ENCODE data around the gene MYO9B. TPM values are rescaled to one million over a fixed set of nuclear protein-coding genes. Genes with fewer than 3 reads are reported as not detected.
A peak's percentile ranks its signal among the peaks of the same experiment; 100 is the strongest.
"Not testable (repeated sequence)": the region's sequence is repeated elsewhere in the genome, so short reads cannot be mapped to it uniquely, and the experiment has no call there.

MYO9B gene
- total RNA-seq, 1 donor from 2014 or later: 30.7 TPM

GRCh38 chr19:17091758-17092333 is 16.3 kb downstream of the MYO9B start:
- Histone ChIP-seq H3K27ac (replicated peaks) (peak overlapping the region; percentile 37), H3K4me3 (no peak overlapping the region)

DNA sequence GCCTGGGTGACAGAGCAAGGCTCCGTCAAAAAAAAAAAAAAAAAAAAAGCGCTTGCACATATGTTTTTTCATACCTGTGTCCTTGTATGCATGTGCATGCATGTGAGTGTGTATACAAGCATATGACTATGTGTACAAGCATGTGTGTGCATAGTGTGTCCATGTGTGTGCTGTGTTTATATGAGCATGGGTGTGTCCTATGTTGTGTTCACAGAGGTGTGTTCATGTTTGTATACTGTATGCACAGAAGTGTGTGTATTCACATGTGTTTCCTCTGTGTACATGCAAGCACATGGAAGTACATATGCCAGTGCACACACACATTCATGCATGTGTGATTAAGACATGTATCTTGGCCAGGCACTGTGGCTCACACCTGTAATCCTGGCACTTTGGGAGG is 17.1 kb downstream of the MYO9B start:
- Histone ChIP-seq H3K27ac (replicated peaks) (no peak overlapping the region), H3K4me3 (no peak overlapping the region), H3K36me3 (no peaks in the 10 kb centered on the region), H3K27me3 (ENCODE audit: low read depth) (no peaks in the 10 kb centered on the region), H3K4me1 (peaks cover 59% of the 10 kb centered on the region), H3K9me3 (replicated peaks) (no peaks in the 10 kb centered on the region)
- intact Hi-C loops (cut with micrococcal nuclease): no loop called here
- no peak for TF ChIP-seq CTCF (IDR thresholded peaks at IDR 0.05; ENCODE audit: borderline replicate concordance)
- DNase-seq: no peak

More at GRCh38 chr19:17091758-17092333, 16.3 kb downstream of the MYO9B start:
- TF ChIP-seq CTCF (IDR thresholded peaks at IDR 0.05; ENCODE audit: borderline replicate concordance): no peak
- Histone ChIP-seq H3K9me3 (replicated peaks) (no peaks in the 10 kb centered on the region), H3K4me1 (peaks cover 53% of the 10 kb centered on the region), H3K27me3 (ENCODE audit: low read depth) (no peaks in the 10 kb centered on the region), H3K36me3 (peaks cover under 1% of the 10 kb centered on the region)
- intact Hi-C loops (cut with micrococcal nuclease): no loop called here
- peak; percentile 57 for DNase-seq

DNA sequence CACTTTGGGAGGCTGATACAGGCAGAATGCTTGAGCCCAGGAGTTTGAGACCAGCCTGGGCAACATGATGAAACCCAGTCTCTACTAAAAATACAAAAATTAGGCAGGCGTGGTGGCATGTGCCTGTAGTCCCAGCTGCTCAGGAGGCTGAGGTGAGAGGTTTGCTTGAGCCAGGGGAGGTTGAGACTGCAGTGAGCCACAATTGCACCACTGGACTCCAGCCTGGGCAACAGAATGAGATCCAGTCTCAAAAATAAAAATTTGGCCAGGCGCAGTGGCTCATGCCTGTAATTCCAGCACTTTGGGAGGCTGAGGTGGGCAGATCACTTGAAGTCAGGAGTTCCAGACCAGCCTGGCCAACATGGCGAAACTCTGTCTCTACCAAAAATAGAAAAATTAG is 19.1 kb downstream of the MYO9B start:
- H3K9me3 ChIP-seq (replicated peaks); DNase-seq; intact Hi-C loops (cut with micrococcal nuclease); H3K36me3 ChIP-seq; H3K4me3 ChIP-seq; H3K27me3 ChIP-seq (ENCODE audit: low read depth): not testable (repeated sequence)
- Histone ChIP-seq H3K27ac (replicated peaks) (peak overlapping the region; percentile 77), H3K4me1 (peaks cover 62% of the 10 kb centered on the region)

DNA sequence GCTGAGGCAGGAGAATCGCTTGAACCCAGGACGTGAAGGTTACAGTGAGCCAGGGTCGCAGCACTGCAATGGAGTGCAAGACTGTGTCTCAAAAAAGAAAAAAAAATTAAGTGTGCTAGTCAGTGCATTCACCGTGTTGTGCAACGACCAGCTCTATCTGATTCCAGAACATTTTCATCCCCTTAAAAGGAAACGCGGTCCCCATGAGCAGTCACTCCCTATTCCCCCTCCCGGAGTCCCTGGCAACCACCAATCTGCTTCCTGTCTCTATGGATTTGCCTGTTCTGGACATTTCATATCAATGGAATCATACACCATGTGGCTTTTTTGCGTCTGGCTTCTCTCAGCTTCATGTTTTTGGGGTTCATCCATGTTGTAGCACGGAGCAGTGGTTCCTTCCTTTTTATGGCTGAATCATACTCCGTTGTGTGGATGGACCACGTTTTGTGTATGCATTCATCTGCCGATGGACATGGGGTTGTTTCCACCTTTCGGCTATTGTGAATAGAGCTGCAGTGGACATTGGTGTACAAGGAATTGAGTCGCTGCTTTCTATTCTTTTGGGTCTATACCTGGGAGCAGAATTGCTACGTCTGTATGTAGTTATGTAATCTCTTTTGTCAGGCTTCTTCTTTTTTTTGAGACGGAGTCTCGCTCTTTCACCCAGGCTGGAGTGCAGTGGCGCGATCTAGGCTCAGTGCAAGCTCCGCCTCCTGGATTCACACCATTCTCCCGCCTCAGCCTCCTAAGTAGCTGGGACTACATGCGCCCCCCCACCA is 19.8 kb downstream of the MYO9B start:
- Histone ChIP-seq H3K9me3 (replicated peaks) (no peaks in the 10 kb centered on the region), H3K36me3 (no peaks in the 10 kb centered on the region), H3K27me3 (ENCODE audit: low read depth) (no peaks in the 10 kb centered on the region), H3K27ac (replicated peaks) (peak overlapping the region; percentile 77), H3K4me3 (no peak overlapping the region), H3K4me1 (peaks cover 55% of the 10 kb centered on the region)
- TF ChIP-seq CTCF (IDR thresholded peaks at IDR 0.05; ENCODE audit: borderline replicate concordance): no peak
- intact Hi-C loops (cut with micrococcal nuclease): no loop called here
- DNase-seq: peak; percentile 69

DNA sequence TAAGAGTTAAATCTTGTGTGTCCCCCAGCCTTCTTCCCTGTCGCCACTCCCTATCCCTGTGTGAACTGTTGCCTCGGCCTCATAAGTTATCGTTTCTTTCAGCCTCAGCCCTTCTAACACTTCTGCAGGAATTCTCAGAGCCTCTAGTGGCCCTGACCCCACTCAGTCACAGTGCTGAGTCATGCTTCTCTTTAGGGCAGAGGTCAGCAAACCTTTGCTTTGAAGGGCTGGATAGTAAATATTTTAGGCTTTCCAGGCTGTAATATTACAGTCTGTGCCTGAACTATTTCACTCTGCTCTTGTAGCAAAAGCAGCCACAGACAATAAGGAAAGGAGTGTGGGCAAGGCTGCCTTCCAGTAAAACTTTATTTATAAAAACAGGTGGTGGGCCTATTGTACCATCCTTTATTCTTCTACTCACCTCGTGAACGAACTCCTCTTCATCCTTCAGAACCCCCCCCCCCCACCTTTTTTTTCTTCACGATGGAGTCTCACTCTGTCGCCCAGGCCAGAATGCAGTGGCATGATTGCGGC is 22.1 kb downstream of the MYO9B start:
- intact Hi-C loops (cut with micrococcal nuclease): no loop called here
- peaks cover 42% of the 10 kb centered on the region for H3K4me1 ChIP-seq
- H3K36me3 ChIP-seq: peaks cover 14% of the 10 kb centered on the region
- H3K27me3 ChIP-seq (ENCODE audit: low read depth): no peaks in the 10 kb centered on the region
- TF ChIP-seq CTCF (IDR thresholded peaks at IDR 0.05; ENCODE audit: borderline replicate concordance): no peak
- peak overlapping the region; percentile 58 for H3K27ac ChIP-seq (replicated peaks)
- H3K4me3 ChIP-seq: no peak overlapping the region
- DNase-seq: no peak
- no peaks in the 10 kb centered on the region for H3K9me3 ChIP-seq (replicated peaks)

DNA sequence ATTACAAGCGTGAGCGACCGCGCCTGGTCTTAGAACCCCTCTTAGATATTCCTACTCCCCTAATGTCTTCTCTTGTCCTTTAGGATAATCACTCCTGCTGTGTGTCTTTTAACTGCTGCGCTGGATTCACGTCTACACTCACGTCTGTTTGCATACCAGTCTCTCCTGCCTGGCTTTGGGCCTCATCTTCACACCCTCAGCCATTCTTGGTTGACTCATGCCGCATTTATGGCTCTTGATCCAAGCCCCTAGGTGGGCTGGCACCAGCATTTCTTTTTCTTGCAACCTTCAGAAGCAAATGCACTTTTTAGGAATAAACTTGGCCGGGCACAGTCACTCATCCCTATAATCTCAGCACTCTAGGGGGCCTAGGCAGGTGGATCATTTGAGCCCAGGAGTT is 22.7 kb downstream of the MYO9B start:
- H3K4me1 ChIP-seq: peaks cover 42% of the 10 kb centered on the region
- DNase-seq: no peak
- H3K4me3 ChIP-seq: no peak overlapping the region
- H3K36me3 ChIP-seq: peaks cover 21% of the 10 kb centered on the region
- H3K9me3 ChIP-seq (replicated peaks): no peaks in the 10 kb centered on the region
- no peaks in the 10 kb centered on the region for H3K27me3 ChIP-seq (ENCODE audit: low read depth)
- peak overlapping the region; percentile 58 for H3K27ac ChIP-seq (replicated peaks)
- intact Hi-C loops (cut with micrococcal nuclease): no loop called here
- TF ChIP-seq CTCF (IDR thresholded peaks at IDR 0.05; ENCODE audit: borderline replicate concordance): no peak
